Activated T-helper 1 cell treated with Interleukin-2 at 50 U/mL for 16 hours (primary cell): Measurements from ENCODE around the gene CC2D1A.

Source experiments
- DNase-seq: peaks from one replicate; pipeline ENCODE4 v3.0.0-alpha.2; 2020; ENCODE audit warnings: low read depth

The CC2D1A gene

GRCh38 chr19:13877303-13877702 lies 28.7 kb upstream of the CC2D1A start:
- DNase-seq: no peak

- peak; percentile 94 for DNase-seq
Observed at GRCh38 chr19:13880059-13881043, 25.6 kb upstream of the CC2D1A start.

GRCh38 chr19:13881251-13881691 lies 24.7 kb upstream of the CC2D1A start:
- no peak for DNase-seq

GRCh38 chr19:13881692-13882418 lies 24.1 kb upstream of the CC2D1A start:
- no peak for DNase-seq

GRCh38 chr19:13882419-13882795 lies 23.6 kb upstream of the CC2D1A start:
- no peak for DNase-seq

GRCh38 chr19:13882836-13883235 lies 23.2 kb upstream of the CC2D1A start:
- no peak for DNase-seq

- DNase-seq: no peak
Observed at GRCh38 chr19:13883516-13884064, 22.4 kb upstream of the CC2D1A start.

GRCh38 chr19:13884726-13885591 lies 21.0 kb upstream of the CC2D1A start:
- no peak for DNase-seq

GRCh38 chr19:13885826-13886365 lies 20.1 kb upstream of the CC2D1A start:
- DNase-seq: no peak

GRCh38 chr19:13887018-13887436 lies 19.0 kb upstream of the CC2D1A start:
- DNase-seq: no peak

GRCh38 chr19:13887517-13887916 lies 18.5 kb upstream of the CC2D1A start:
- no peak for DNase-seq

- no peak for DNase-seq
Observed at GRCh38 chr19:13888281-13888680, 17.7 kb upstream of the CC2D1A start.

- no peak for DNase-seq
Observed at GRCh38 chr19:13890136-13890535, 15.9 kb upstream of the CC2D1A start.

- DNase-seq: no peak
Observed at GRCh38 chr19:13892870-13893269, 13.1 kb upstream of the CC2D1A start.

- no peak for DNase-seq
Observed at GRCh38 chr19:13894552-13894951, 11.4 kb upstream of the CC2D1A start.

- DNase-seq: no peak
Observed at GRCh38 chr19:13896227-13896626, 9.8 kb upstream of the CC2D1A start.

- no peak for DNase-seq
Observed at GRCh38 chr19:13899393-13899792, 6.6 kb upstream of the CC2D1A start.

- DNase-seq: no peak
Observed at GRCh38 chr19:13899912-13900584, 6.0 kb upstream of the CC2D1A start.

GRCh38 chr19:13902993-13903555 lies 2.9 kb upstream of the CC2D1A start:
- no peak for DNase-seq

- peak; percentile 14 for DNase-seq
Observed at GRCh38 chr19:13906521-13906904, 512 bp downstream of the CC2D1A start.

- DNase-seq: no peak
Observed at GRCh38 chr19:13906910-13907309, 909 bp downstream of the CC2D1A start.
